Hematopoietic multipotent progenitor cell (in vitro differentiated cells): ENCODE results near the gene NEUROG1. TPM values are rescaled to one million over a fixed set of nuclear protein-coding genes. Genes with fewer than 3 reads are reported as not detected.
"Not testable (repeated sequence)": the region's sequence is repeated elsewhere in the genome, so short reads cannot be mapped to it uniquely, and the experiment has no call there.

Source experiments
- DNase-seq, 3 donors: peaks; one replicate each; pipeline ENCODE4 v3.0.0-alpha.2; 2011 to 2015; ENCODE audit warnings: low read depth in 2 of 3, low spot score in 2 of 3
- total RNA-seq: library from RNA; depleted of rRNA; stranded (reverse); fragments of >200 nt; gene quantifications from one replicate; pipeline ENCODE4 v1.2.3, GENCODE V29; 2012

NEUROG1 gene
- total RNA-seq, 1 donor = not detected

GRCh38 chr5:135498637-135498995 lies 37.1 kb downstream of the NEUROG1 start:
- no peak for DNase-seq

- no peak for DNase-seq
Observed at GRCh38 chr5:135497971-135498636, 37.7 kb downstream of the NEUROG1 start.

- not testable (repeated sequence) for DNase-seq
Observed at GRCh38 chr5:135495531-135495930, 40.2 kb downstream of the NEUROG1 start.

GRCh38 chr5:135494196-135494595 lies 41.6 kb downstream of the NEUROG1 start:
- no peak for DNase-seq

- peak in 1 of 3 donors; percentile 54 for DNase-seq
Observed at GRCh38 chr5:135493406-135494180, 42.2 kb downstream of the NEUROG1 start.

GRCh38 chr5:135492319-135492626 lies 43.5 kb downstream of the NEUROG1 start:
- DNase-seq = no peak

GRCh38 chr5:135491552-135492318 lies 44.0 kb downstream of the NEUROG1 start:
- DNase-seq = peak in 1 of 3 donors; percentile 18

- no peak for DNase-seq
Observed at GRCh38 chr5:135491038-135491551, 44.7 kb downstream of the NEUROG1 start.

- DNase-seq = peak in 1 of 3 donors; percentile 31
Observed at GRCh38 chr5:135490245-135491037, 45.3 kb downstream of the NEUROG1 start.

GRCh38 chr5:135489466-135490244 lies 46.1 kb downstream of the NEUROG1 start:
- peak in 1 of 3 donors; percentile 24 for DNase-seq

- DNase-seq = peak in 1 of 3 donors; percentile 24
Observed at GRCh38 chr5:135488727-135489465, 46.9 kb downstream of the NEUROG1 start.

GRCh38 chr5:135487839-135488514 lies 47.8 kb downstream of the NEUROG1 start:
- DNase-seq = peak in 1 of 3 donors; percentile 20

- DNase-seq = no peak
Observed at GRCh38 chr5:135487037-135487395, 48.7 kb downstream of the NEUROG1 start.

GRCh38 chr5:135486131-135487036 lies 49.4 kb downstream of the NEUROG1 start:
- no peak for DNase-seq

GRCh38 chr5:135484674-135485086 lies 51.1 kb downstream of the NEUROG1 start:
- DNase-seq = no peak
